NCI-H774 (cell line): Measurements from ENCODE around the gene CD8B.

Experiments
- DNase-seq: peaks from one replicate; lab custom pipeline; 2025; lab: John Stamatoyannopoulos, UW

Gene CD8B

DNA sequence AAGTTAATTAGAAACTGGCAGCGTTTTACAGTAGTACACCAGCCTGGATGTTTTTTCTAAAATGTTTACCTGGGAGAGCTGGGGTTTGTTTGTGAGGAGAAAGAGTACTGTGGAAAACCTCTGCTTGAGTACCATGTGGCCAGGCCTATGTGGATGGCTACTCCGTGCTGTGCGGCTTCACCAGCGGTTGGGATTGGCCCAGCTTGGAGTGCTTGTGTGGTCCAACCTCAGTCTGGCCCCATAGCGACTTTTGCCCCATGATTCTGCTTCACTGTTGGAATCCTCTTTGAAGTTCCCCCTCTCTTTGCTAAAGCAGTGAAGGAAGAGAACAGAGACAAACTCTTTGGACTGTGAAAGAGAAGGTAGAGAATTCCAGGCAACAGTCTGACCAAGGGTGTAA lies 86.8 kb downstream of the CD8B start:
- DNase-seq = no peak

DNA sequence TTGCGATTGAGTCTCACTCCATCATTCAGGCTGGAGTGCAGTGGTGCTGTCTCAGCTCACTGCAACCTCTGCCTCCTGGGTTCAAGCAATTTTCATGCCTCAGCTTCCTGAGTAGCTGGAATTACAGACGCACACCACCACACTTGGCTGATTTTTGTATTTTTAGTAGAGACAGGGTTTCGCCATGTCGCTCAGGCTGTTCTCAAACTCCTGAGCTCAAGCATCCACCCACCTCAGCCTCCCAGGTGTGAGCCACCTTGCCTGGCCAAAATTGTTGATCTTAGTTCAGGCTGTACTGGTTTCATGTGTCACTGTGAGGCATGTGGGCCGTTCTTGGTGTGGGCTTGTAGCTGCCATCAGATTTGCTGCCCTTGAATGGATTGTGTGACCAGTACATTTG lies 89.1 kb downstream of the CD8B start:
- no peak for DNase-seq

DNA sequence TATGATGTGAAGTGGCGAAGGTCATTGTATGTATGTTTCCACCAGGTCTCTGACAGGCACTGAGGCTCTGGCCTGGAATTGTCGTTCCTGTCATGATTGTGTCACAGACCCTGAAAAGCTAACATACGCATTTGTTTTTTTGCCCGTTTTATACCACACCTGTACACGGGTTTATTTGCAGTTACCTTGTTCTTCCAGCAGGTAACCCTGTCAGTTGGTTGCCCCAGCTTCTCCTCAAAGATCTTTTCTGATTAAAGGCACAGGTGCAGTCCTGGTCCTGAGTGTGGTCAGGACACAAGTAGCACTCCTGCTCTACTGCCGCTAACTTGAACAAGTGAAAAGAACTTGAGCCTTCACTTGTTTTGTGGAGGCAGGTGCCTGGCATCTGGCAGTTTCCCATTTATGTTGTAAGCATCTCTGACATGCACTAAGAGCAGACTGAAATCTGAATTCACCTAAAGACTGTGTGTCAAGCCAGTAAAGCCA lies 90.8 kb downstream of the CD8B start:
- no peak for DNase-seq

DNA sequence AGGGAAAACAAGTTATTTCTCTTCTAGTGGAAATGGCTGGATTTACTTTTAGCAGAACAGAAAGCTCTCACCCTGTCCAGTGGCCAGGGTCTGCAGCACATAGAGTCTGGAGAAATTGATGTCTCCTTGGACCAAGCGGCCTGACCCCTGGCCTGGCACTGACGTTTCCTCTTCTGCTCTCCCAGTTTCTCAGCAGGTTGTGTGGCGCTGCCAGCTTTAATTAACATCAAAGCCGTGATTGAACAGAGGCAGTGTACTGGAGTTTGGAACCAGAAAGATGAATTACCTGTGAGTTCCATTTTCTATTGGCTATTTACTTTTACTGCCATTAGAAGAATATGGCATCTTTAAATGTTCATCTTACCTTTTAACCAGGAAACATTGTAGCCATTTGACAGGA lies 91.8 kb downstream of the CD8B start:
- no peak for DNase-seq

DNA sequence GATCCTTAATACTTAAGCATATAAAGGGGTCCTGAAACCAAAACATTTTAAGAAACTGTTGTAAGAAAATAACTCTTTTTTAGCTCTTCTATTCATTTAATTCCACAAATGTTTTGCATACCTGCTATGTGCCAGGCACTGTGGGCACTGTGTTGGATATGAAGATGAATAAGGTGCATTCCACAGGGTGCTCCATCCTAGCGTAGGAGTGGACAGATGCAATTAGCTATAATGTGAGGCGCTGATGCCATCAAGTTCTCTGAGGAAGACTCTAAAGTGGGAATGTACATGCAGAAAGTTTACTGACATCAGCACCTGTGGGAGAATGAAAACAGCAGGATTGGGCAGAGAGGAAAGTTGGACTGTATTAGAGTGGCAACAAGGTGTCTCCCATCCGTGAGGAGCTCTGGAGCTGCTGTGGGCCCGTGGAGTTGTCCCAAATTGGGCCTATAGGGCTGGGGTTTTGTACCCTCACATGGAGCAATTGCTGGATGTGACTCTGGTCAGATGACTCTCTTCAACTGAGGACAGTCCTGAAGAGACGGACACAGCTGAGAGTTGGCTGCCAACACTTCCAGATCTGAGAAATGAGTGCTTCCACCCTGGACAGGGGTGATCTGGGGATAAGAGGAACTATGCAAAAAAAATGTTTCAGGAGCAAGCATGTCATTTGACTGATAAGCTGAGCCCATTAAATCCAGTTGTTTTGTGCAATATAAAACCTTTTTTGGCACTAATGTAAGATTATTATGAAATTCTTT lies 93.3 kb downstream of the CD8B start:
- no peak for DNase-seq
